Gastrocnemius medialis (tissue), 4 donors: Measurements from ENCODE around the gene DCTN2.
"Not testable (repeated sequence)": the region's sequence is repeated elsewhere in the genome, so short reads cannot be mapped to it uniquely, and the experiment has no call there.

Source experiments
- POLR2A ChIP-seq, 2 donors: fragments of 450-650 bp; IDR thresholded peaks; one replicate each; pipeline ENCODE4 v1.6.1; 2017; ENCODE audit warnings: antibody characterized with exemption in 2 of 2, mild to moderate bottlenecking in 2 of 2, moderate library complexity in 2 of 2
- TF ChIP-seq, protein P1 (sequence below), 5 experiments: fragments of 450-650 bp in 3 of 5; fragments of 200-600 bp in 2 of 5; sonication (generic) in 2 of 5; IDR thresholded peaks in 4 of 5; conservative IDR thresholded peaks in 1 of 5; 1 replicate in 4 of 5; 2 replicates in 1 of 5; pipeline ENCODE4 v1.5.1; 2016 to 2019; ENCODE audit warnings: antibody characterized with exemption in 5 of 5, mild to moderate bottlenecking in 3 of 5, moderate library complexity in 3 of 5

DNA sequence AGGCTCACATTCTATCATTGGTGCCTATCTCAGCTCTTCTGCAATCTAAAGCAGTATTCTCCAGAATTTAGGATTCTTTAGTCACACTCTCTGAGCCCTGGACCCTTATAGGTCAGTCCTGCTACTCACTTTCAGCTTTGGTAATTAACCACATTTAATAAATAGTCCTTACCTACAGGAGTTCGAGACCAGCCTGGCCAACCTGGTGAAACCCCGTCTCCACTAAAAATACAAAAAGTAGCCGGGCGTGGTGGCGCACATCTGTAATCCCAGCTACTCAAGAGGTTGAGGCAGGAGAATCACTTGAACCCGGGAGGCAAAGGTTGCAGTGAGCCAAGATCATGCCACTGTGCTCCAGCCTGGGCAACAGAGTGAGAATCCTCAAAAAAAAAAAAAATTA, 33.3 kb downstream of the DCTN2 start:
- TF ChIP-seq, protein P1, sequence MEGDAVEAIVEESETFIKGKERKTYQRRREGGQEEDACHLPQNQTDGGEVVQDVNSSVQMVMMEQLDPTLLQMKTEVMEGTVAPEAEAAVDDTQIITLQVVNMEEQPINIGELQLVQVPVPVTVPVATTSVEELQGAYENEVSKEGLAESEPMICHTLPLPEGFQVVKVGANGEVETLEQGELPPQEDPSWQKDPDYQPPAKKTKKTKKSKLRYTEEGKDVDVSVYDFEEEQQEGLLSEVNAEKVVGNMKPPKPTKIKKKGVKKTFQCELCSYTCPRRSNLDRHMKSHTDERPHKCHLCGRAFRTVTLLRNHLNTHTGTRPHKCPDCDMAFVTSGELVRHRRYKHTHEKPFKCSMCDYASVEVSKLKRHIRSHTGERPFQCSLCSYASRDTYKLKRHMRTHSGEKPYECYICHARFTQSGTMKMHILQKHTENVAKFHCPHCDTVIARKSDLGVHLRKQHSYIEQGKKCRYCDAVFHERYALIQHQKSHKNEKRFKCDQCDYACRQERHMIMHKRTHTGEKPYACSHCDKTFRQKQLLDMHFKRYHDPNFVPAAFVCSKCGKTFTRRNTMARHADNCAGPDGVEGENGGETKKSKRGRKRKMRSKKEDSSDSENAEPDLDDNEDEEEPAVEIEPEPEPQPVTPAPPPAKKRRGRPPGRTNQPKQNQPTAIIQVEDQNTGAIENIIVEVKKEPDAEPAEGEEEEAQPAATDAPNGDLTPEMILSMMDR (IDR thresholded peaks at IDR 0.05 in 4 of 5, conservative IDR thresholded peaks at IDR 0.05 in 1 of 5), result not testable (repeated sequence)
- not testable (repeated sequence) for TF ChIP-seq POLR2A (IDR thresholded peaks at IDR 0.05)
